ENCODE data around the gene FAM181A. TPM values are rescaled to one million over a fixed set of nuclear protein-coding genes. Genes with fewer than 3 reads are reported as not detected.

FAM181A gene
- polyA plus RNA-seq, 1 donor (not counting 4 experiments of a cell fraction or from before 2014, with no cell fraction given): 0.04 TPM

GRCh38 chr14:93950948-93951634 lies 23.9 kb downstream of the FAM181A start:
- Histone ChIP-seq H3K79me2 (ENCODE audit: control insufficient read depth, insufficient read depth, low read length) (no peaks in the 10 kb centered on the region), H3K4me3 (ENCODE audit: control insufficient read depth in 2 of 3, extremely low read depth in 1 of 3, insufficient read depth in 2 of 3, low read depth in 1 of 3, low read length in 3 of 3) (no peak overlapping the region), H4K20me1 (ENCODE audit: control insufficient read depth, extremely low read depth, insufficient read depth, low read length) (no peaks in the 10 kb centered on the region), H3K4me1 (ENCODE audit: control insufficient read depth, extremely low read depth, insufficient read depth, low read length) (peaks cover 10% of the 10 kb centered on the region), H3K9me3 (ENCODE audit: control insufficient read depth, low read depth, low read length) (no peaks in the 10 kb centered on the region), H3K9ac (ENCODE audit: control insufficient read depth, extremely low read depth, insufficient read depth, low read length) (no peak overlapping the region), H3K27ac (ENCODE audit: control insufficient read depth, insufficient read depth, low read length) (no peak overlapping the region), H3K36me3 (ENCODE audit: control insufficient read depth in 2 of 2, extremely low read depth in 1 of 2, insufficient read depth in 2 of 2, low read length in 2 of 2) (no peaks in the 10 kb centered on the region), H3K9me1 (ENCODE audit: control insufficient read depth, extremely low read depth, insufficient read depth, low read length) (no peaks in the 10 kb centered on the region), H3K4me2 (ENCODE audit: control insufficient read depth, extremely low read depth, insufficient read depth, low read depth, low read length) (no peak overlapping the region), H2AFZ (ENCODE audit: control insufficient read depth, low read length) (no peak overlapping the region), H3K27me3 (ENCODE audit: control insufficient read depth, extremely low read depth, insufficient read depth, low read length) (no peaks in the 10 kb centered on the region)
- dilution Hi-C loops (cut with MboI; ENCODE audit: extremely low pct_ligation_motif_present, low sequenced_read_pairs): no loop called here
- TF ChIP-seq EZH2 (IDR thresholded peaks at IDR 0.05; ENCODE audit: low read length) (no peak), CTCF (optimal IDR thresholded peaks at IDR 0.05 in 1 of 3, IDR thresholded peaks at IDR 0.05 in 1 of 3, conservative IDR thresholded peaks at IDR 0.05 in 1 of 3; ENCODE audit: extremely low read depth in 1 of 3, insufficient read depth in 2 of 3, low read length in 3 of 3) (no peak)
- no peak for DNase-seq (ENCODE audit: low read depth, low spot score)
- no peak for FAIRE-seq

GRCh38 chr14:93951635-93952540 lies 24.7 kb downstream of the FAM181A start:
- Histone ChIP-seq H3K9me1 (ENCODE audit: control insufficient read depth, extremely low read depth, insufficient read depth, low read length) (no peaks in the 10 kb centered on the region), H3K27me3 (ENCODE audit: control insufficient read depth, extremely low read depth, insufficient read depth, low read length) (no peaks in the 10 kb centered on the region), H3K36me3 (ENCODE audit: control insufficient read depth in 2 of 2, extremely low read depth in 1 of 2, insufficient read depth in 2 of 2, low read length in 2 of 2) (no peaks in the 10 kb centered on the region), H3K79me2 (ENCODE audit: control insufficient read depth, insufficient read depth, low read length) (no peaks in the 10 kb centered on the region), H3K9me3 (ENCODE audit: control insufficient read depth, low read depth, low read length) (no peaks in the 10 kb centered on the region), H3K4me1 (ENCODE audit: control insufficient read depth, extremely low read depth, insufficient read depth, low read length) (peaks cover 2% of the 10 kb centered on the region), H2AFZ (ENCODE audit: control insufficient read depth, low read length) (no peak overlapping the region), H4K20me1 (ENCODE audit: control insufficient read depth, extremely low read depth, insufficient read depth, low read length) (no peaks in the 10 kb centered on the region), H3K4me3 (ENCODE audit: control insufficient read depth in 2 of 3, extremely low read depth in 1 of 3, insufficient read depth in 2 of 3, low read depth in 1 of 3, low read length in 3 of 3) (no peak overlapping the region), H3K9ac (ENCODE audit: control insufficient read depth, extremely low read depth, insufficient read depth, low read length) (no peak overlapping the region), H3K4me2 (ENCODE audit: control insufficient read depth, extremely low read depth, insufficient read depth, low read depth, low read length) (no peak overlapping the region), H3K27ac (ENCODE audit: control insufficient read depth, insufficient read depth, low read length) (no peak overlapping the region)
- dilution Hi-C loops (cut with MboI; ENCODE audit: extremely low pct_ligation_motif_present, low sequenced_read_pairs): no loop called here
- DNase-seq (ENCODE audit: low read depth, low spot score) (no peak), FAIRE-seq (no peak)
- TF ChIP-seq CTCF (optimal IDR thresholded peaks at IDR 0.05 in 1 of 3, IDR thresholded peaks at IDR 0.05 in 1 of 3, conservative IDR thresholded peaks at IDR 0.05 in 1 of 3; ENCODE audit: extremely low read depth in 1 of 3, insufficient read depth in 2 of 3, low read length in 3 of 3) (no peak), EZH2 (IDR thresholded peaks at IDR 0.05; ENCODE audit: low read length) (no peak)

All from keratinocyte (primary cell).